ENCODE data around the gene MDM2.

DNA sequence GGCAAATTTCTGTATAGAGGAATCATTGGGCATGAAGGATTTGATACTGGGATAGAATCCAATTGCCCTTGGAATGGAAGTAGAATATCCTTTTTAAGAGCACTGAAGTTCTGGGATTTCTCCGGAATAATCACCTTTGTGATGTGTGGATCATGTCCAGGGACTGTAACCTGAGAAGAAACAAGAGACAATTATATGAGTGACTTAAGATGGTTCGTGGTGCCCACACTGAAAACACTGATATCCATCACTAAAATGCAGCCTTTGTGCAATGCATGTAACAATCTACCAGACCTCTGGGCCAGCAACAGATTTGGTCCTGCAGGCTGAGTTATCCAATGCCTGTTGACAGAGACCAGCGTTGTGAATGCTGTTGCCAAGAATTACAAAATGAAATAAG is 48.5 kb downstream of the MDM2 start:
- TF ChIP-seq, protein P1, sequence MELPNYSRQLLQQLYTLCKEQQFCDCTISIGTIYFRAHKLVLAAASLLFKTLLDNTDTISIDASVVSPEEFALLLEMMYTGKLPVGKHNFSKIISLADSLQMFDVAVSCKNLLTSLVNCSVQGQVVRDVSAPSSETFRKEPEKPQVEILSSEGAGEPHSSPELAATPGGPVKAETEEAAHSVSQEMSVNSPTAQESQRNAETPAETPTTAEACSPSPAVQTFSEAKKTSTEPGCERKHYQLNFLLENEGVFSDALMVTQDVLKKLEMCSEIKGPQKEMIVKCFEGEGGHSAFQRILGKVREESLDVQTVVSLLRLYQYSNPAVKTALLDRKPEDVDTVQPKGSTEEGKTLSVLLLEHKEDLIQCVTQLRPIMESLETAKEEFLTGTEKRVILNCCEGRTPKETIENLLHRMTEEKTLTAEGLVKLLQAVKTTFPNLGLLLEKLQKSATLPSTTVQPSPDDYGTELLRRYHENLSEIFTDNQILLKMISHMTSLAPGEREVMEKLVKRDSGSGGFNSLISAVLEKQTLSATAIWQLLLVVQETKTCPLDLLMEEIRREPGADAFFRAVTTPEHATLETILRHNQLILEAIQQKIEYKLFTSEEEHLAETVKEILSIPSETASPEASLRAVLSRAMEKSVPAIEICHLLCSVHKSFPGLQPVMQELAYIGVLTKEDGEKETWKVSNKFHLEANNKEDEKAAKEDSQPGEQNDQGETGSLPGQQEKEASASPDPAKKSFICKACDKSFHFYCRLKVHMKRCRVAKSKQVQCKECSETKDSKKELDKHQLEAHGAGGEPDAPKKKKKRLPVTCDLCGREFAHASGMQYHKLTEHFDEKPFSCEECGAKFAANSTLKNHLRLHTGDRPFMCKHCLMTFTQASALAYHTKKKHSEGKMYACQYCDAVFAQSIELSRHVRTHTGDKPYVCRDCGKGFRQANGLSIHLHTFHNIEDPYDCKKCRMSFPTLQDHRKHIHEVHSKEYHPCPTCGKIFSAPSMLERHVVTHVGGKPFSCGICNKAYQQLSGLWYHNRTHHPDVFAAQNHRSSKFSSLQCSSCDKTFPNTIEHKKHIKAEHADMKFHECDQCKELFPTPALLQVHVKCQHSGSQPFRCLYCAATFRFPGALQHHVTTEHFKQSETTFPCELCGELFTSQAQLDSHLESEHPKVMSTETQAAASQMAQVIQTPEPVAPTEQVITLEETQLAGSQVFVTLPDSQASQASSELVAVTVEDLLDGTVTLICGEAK (IDR thresholded peaks at IDR 0.05) = no peak
- TF ChIP-seq, protein P1 (CRISPR knock-in tag; IDR thresholded peaks at IDR 0.05) = no peak
- TF ChIP-seq CEBPB (tag; IDR thresholded peaks at IDR 0.05) (no peak), BRCA1 (IDR thresholded peaks at IDR 0.05) (no peak), BRCA1 (CRISPR knock-in tag; IDR thresholded peaks at IDR 0.05) (no peak), NCOA6 (IDR thresholded peaks at IDR 0.05) (no peak), POLR2A (conservative IDR thresholded peaks at IDR 0.05) (no peak), RAD51 (IDR thresholded peaks at IDR 0.05; ENCODE audit: borderline replicate concordance, low read depth) (no peak), NUFIP1 (IDR thresholded peaks at IDR 0.05; ENCODE audit: partially characterized antibody) (no peak), PRDM10 (IDR thresholded peaks at IDR 0.05; ENCODE audit: partially characterized antibody) (no peak), NR2F6 (CRISPR knock-in tag; IDR thresholded peaks at IDR 0.05) (no peak), GTF2A2 (tag; IDR thresholded peaks at IDR 0.05) (no peak), ZC3H8 (IDR thresholded peaks at IDR 0.05) (no peak), NRF1 (conservative IDR thresholded peaks at IDR 0.05 in 1 of 2, IDR thresholded peaks at IDR 0.05 in 1 of 2) (no peak)
- TF ChIP-seq, protein P2, sequence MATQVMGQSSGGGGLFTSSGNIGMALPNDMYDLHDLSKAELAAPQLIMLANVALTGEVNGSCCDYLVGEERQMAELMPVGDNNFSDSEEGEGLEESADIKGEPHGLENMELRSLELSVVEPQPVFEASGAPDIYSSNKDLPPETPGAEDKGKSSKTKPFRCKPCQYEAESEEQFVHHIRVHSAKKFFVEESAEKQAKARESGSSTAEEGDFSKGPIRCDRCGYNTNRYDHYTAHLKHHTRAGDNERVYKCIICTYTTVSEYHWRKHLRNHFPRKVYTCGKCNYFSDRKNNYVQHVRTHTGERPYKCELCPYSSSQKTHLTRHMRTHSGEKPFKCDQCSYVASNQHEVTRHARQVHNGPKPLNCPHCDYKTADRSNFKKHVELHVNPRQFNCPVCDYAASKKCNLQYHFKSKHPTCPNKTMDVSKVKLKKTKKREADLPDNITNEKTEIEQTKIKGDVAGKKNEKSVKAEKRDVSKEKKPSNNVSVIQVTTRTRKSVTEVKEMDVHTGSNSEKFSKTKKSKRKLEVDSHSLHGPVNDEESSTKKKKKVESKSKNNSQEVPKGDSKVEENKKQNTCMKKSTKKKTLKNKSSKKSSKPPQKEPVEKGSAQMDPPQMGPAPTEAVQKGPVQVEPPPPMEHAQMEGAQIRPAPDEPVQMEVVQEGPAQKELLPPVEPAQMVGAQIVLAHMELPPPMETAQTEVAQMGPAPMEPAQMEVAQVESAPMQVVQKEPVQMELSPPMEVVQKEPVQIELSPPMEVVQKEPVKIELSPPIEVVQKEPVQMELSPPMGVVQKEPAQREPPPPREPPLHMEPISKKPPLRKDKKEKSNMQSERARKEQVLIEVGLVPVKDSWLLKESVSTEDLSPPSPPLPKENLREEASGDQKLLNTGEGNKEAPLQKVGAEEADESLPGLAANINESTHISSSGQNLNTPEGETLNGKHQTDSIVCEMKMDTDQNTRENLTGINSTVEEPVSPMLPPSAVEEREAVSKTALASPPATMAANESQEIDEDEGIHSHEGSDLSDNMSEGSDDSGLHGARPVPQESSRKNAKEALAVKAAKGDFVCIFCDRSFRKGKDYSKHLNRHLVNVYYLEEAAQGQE (IDR thresholded peaks at IDR 0.05; ENCODE audit: borderline replicate concordance) = no peak
- TF ChIP-seq, protein P2 (CRISPR knock-in tag; IDR thresholded peaks at IDR 0.05; ENCODE audit: low read depth) = no peak

Data from K562 (cell line).